Mucosa of descending colon (tissue), 3 donors: ENCODE data around the gene FAF1. TPM values are rescaled to one million over a fixed set of nuclear protein-coding genes. Genes with fewer than 3 reads are reported as not detected.

Experiments
- ATAC-seq: fragments of 200-7000 bp; cut with Tn5 transposase; one replicate; pipeline ENCODE4 v1.9.1; 2020; ENCODE audit warnings: mild to moderate bottlenecking, moderate library complexity
- DNase-seq, 3 donors: peaks; one replicate each; pipeline ENCODE4 v3.0.0-alpha.2; 2020
- H3K36me3 ChIP-seq: fragments of 200-600 bp; one replicate; pipeline ENCODE4 v1.8.0; 2021; ENCODE audit warnings: low read depth, mild to moderate bottlenecking
- H3K4me1 ChIP-seq: fragments of 200-600 bp; one replicate; pipeline ENCODE4 v1.8.0; 2021; ENCODE audit warnings: low read depth, mild to moderate bottlenecking
- H3K4me3 ChIP-seq: fragments of 200-600 bp; one replicate; pipeline ENCODE4 v1.8.0; 2021; ENCODE audit warnings: mild to moderate bottlenecking
- H3K9me3 ChIP-seq: fragments of 200-600 bp; one replicate; pipeline ENCODE4 v1.8.0; 2021; ENCODE audit warnings: mild to moderate bottlenecking
- intact Hi-C, 2 donors: fragments of 100-400 bp; cut with DNase I in 1 of 2; cut with micrococcal nuclease in 1 of 2; formaldehyde crosslinking; loops; one replicate each; pipeline versions ENCODE4 v1.11.0 to v1.11.1; 2022; cut with DNase I, micrococcal nuclease
- total RNA-seq, 3 donors: library from RNA; stranded (reverse); fragmentation: NEBNext Ultra II Directional in 2 of 3; extraction: Animal tissue kit (Norgen Biotek cat#: 25700) in 2 of 3; gene quantifications; one replicate each; pipeline versions ENCODE4 v1.2.1 to v1.2.4, GENCODE V29; 2021 to 2023
- TF ChIP-seq, protein P1 (sequence below): fragments of 200-600 bp; IDR thresholded peaks from one replicate; pipeline ENCODE4 v1.8.0; 2022; ENCODE audit warnings: antibody characterized with exemption, mild to moderate bottlenecking
- donor health status: DM: no; HTN: no; CAD: no; lungs with moderate emphysema.
- donor health status: DM: no; HTN: no; CAD: no.
- donor health status: DM: no; HTN: yes; CAD: no.

The FAF1 gene
- total RNA-seq, 3 donors from 2014 or later, result 48.6 to 70.9 (median 57.7) TPM

DNA sequence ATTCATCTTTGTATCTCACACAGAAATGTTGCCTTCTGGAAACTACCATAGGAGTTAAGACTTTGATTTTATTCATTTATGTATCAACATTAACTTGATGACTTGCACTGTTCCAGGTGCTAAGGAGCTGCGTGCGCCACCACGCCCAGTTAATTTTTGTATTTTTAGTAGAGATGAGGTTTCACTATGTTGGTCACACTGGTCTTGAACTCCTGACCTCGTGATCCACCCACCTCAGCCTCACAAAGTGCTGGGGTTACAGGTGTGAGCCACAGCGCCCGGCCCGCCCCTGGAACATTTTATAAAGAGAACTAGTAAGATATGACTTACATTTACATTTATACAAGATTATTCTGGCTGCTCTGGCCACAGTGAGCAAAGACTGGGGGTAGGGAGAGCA is 252.2 kb downstream of the FAF1 start:
- no peak for ATAC-seq
- intact Hi-C loops, result no loop called here
- DNase-seq, result no peak
- no peaks in the 10 kb centered on the region for H3K9me3 ChIP-seq
- no peak overlapping the region for H3K4me3 ChIP-seq
- peaks cover 5% of the 10 kb centered on the region for H3K4me1 ChIP-seq
- TF ChIP-seq, protein P1, sequence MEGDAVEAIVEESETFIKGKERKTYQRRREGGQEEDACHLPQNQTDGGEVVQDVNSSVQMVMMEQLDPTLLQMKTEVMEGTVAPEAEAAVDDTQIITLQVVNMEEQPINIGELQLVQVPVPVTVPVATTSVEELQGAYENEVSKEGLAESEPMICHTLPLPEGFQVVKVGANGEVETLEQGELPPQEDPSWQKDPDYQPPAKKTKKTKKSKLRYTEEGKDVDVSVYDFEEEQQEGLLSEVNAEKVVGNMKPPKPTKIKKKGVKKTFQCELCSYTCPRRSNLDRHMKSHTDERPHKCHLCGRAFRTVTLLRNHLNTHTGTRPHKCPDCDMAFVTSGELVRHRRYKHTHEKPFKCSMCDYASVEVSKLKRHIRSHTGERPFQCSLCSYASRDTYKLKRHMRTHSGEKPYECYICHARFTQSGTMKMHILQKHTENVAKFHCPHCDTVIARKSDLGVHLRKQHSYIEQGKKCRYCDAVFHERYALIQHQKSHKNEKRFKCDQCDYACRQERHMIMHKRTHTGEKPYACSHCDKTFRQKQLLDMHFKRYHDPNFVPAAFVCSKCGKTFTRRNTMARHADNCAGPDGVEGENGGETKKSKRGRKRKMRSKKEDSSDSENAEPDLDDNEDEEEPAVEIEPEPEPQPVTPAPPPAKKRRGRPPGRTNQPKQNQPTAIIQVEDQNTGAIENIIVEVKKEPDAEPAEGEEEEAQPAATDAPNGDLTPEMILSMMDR, result no peak
- no peaks in the 10 kb centered on the region for H3K36me3 ChIP-seq

DNA sequence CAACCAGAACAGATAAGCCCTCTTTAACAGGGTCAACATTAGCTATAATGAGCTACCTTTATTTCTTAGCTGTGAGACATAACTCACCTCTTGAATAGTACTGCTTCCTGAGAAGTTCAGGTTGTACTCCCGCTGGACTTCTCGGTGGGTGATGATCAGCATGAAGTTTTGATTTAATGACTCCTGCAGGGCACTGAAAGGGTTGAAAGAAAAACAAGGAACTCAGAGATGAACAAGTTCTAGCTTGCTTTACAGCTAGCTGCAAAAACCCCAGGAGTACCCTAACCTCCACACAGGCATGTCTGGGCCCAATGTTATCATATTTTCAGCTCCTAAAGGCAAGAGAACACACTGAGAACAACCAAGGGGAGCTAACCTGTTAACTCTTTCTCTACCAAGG is 254.4 kb downstream of the FAF1 start:
- TF ChIP-seq, protein P1, result no peak
- intact Hi-C loops, result no loop called here
- ATAC-seq (no peak), DNase-seq (no peak)
- Histone ChIP-seq H3K9me3 (no peaks in the 10 kb centered on the region), H3K36me3 (no peaks in the 10 kb centered on the region), H3K4me3 (no peak overlapping the region), H3K4me1 (peaks cover 5% of the 10 kb centered on the region)

DNA sequence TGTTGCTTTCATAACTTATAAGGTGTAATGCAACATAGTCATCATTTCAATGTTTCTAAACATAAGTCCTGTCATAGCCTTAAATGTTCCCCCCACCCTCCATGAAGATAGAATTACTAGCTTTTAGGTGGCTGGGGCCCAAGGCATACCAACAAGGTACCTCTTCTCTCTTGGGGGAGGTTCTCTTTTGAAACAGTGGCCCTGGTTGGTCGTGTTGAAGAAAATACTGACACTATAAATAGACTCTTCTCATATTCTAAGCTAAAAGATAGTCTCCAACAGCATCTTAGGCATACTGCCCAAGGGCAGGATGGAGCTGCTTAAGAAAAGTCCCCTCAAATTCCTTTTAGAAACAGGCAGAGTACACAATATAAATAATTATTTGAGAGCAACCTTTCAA is 255.0 kb downstream of the FAF1 start:
- Histone ChIP-seq H3K9me3 (no peaks in the 10 kb centered on the region), H3K4me3 (no peak overlapping the region), H3K36me3 (no peaks in the 10 kb centered on the region), H3K4me1 (peaks cover 3% of the 10 kb centered on the region)
- no peak for ATAC-seq
- TF ChIP-seq, protein P1, result no peak
- no peak for DNase-seq
- intact Hi-C loops, result no loop called here

DNA sequence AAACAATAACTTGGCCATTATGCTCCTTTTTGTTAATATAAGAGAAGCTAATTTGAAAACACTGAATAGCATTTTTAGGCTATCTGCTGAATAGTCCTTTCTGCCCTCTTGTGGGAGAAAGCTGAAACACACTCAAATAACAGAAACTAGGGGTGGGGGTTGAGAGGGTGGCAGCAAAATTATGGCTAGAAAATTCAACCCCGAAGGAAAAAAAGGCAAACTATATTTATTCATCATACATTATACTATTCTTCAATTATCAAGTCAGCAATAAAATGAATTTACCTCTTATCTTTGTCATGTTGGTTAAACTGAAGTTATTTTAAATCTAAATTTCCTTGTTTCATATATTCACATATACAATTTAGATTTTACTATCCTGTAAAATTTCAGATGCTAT is 255.9 kb downstream of the FAF1 start:
- no peak overlapping the region for H3K4me3 ChIP-seq
- DNase-seq (peak in 1 of 3 donors; percentile 49), ATAC-seq (peak; percentile 34)
- H3K9me3 ChIP-seq, result no peaks in the 10 kb centered on the region
- TF ChIP-seq, protein P1, result peak; percentile 43
- H3K36me3 ChIP-seq, result no peaks in the 10 kb centered on the region
- no peaks in the 10 kb centered on the region for H3K4me1 ChIP-seq
- intact Hi-C loops, result no loop called here

DNA sequence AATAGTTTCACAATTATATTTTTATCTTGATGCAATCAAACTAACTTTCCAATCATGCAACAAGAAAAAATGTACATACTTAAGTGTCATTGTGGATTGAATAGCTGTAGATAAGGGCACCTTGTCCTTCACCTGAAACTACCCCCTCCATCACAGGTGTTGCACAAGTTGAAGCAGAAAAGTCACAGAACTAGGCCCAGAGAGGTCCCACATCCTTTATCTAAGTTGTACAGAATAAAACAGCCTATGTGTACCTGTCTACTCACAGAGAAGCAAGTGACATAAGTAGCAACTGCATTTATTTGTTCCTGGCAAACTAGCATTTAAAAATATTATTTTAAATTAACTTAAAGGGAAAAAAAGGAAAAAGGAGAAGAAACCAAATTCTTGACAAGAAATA is 256.8 kb downstream of the FAF1 start:
- TF ChIP-seq, protein P1, result no peak
- intact Hi-C loops, result no loop called here
- H3K4me3 ChIP-seq, result no peak overlapping the region
- H3K4me1 ChIP-seq, result no peaks in the 10 kb centered on the region
- ATAC-seq (no peak), DNase-seq (no peak)
- no peaks in the 10 kb centered on the region for H3K9me3 ChIP-seq
- H3K36me3 ChIP-seq, result no peaks in the 10 kb centered on the region

DNA sequence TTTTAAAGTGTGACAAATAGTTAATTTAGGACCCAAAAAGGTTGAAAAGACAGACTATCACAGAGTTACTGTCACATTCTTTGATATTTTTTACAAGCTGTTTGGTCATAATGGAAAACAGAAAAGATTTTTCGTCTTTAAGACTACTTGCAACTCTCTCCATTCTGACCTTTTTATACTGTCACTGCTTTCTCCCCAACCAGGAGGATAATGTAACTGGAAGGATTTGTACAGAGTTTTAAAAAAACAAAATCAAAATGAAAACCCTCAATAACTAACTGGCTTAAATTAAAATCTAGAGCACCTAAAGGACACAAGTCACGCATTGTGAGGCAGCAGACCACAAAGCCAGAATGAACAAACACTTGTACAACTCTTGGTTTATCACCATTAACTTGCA is 257.7 kb downstream of the FAF1 start:
- TF ChIP-seq, protein P1, result no peak
- H3K9me3 ChIP-seq, result no peaks in the 10 kb centered on the region
- H3K4me1 ChIP-seq, result no peaks in the 10 kb centered on the region
- DNase-seq, result no peak
- no peak overlapping the region for H3K4me3 ChIP-seq
- no peak for ATAC-seq
- intact Hi-C loops, result no loop called here
- H3K36me3 ChIP-seq, result no peaks in the 10 kb centered on the region
